HG03175 (cell line): ENCODE results near the gene ANGPTL4.

ENCODE experiments used
- ATAC-seq: cut with Tn5 transposase; IDR thresholded peaks from one replicate; pipeline ENCODE4 v1.9.1; 2021; ENCODE audit warnings: mild to moderate bottlenecking, moderate library complexity; ENCODE audit not compliant: unreplicated experiment

ANGPTL4 gene

GRCh38 chr19:8387688-8388611 is 24.0 kb downstream of the ANGPTL4 start:
- ATAC-seq = no peak

GRCh38 chr19:8388612-8388958 is 24.6 kb downstream of the ANGPTL4 start:
- no peak for ATAC-seq

GRCh38 chr19:8389891-8390616 is 26.1 kb downstream of the ANGPTL4 start, which contains the start of gene RAB11B:
RAB11B (plus strand) TSS chr19:8390360; CDS start chr19:8390417, 57 bp downstream.
- ATAC-seq = peak; percentile 92

- peak; percentile 33 for ATAC-seq
Observed at GRCh38 chr19:8390617-8390981, 26.6 kb downstream of the ANGPTL4 start.

GRCh38 chr19:8391198-8392016 is 27.5 kb downstream of the ANGPTL4 start:
- no peak for ATAC-seq

GRCh38 chr19:8392017-8392591 is 28.1 kb downstream of the ANGPTL4 start:
- ATAC-seq = no peak

- ATAC-seq = no peak
Observed at GRCh38 chr19:8393192-8393870, 29.4 kb downstream of the ANGPTL4 start.

- ATAC-seq = no peak
Observed at GRCh38 chr19:8393871-8394250, 29.9 kb downstream of the ANGPTL4 start.

GRCh38 chr19:8395621-8396082 is 31.7 kb downstream of the ANGPTL4 start:
- ATAC-seq = no peak

GRCh38 chr19:8396185-8396562 is 32.2 kb downstream of the ANGPTL4 start:
- ATAC-seq = no peak

GRCh38 chr19:8396563-8397203 is 32.7 kb downstream of the ANGPTL4 start:
- ATAC-seq = no peak

- ATAC-seq = no peak
Observed at GRCh38 chr19:8397271-8397670, 33.3 kb downstream of the ANGPTL4 start.

GRCh38 chr19:8397746-8398310 is 33.9 kb downstream of the ANGPTL4 start:
- no peak for ATAC-seq

- no peak for ATAC-seq
Observed at GRCh38 chr19:8398311-8398771, 34.4 kb downstream of the ANGPTL4 start.

GRCh38 chr19:8399681-8400188 is 35.8 kb downstream of the ANGPTL4 start:
- no peak for ATAC-seq

GRCh38 chr19:8401981-8402411 is 38.0 kb downstream of the ANGPTL4 start:
- ATAC-seq = no peak

- no peak for ATAC-seq
Observed at GRCh38 chr19:8403098-8403819, 39.3 kb downstream of the ANGPTL4 start.

GRCh38 chr19:8403820-8404109 is 39.8 kb downstream of the ANGPTL4 start:
- ATAC-seq = no peak
